GM23248 (cell line): ENCODE measurements around the gene RELL1.

ENCODE experiments used
- EZH2 ChIP-seq: fragments of 200-600 bp; sonication (generic); IDR thresholded peaks from 2 replicates; pipeline ENCODE4 v1.6.1; 2018; ENCODE audit warnings: antibody characterized with exemption, mild to moderate bottlenecking; ENCODE audit not compliant: insufficient read depth, poor library complexity, severe bottlenecking
- EZH2phosphoT487 ChIP-seq: fragments of 200-600 bp; sonication (generic); IDR thresholded peaks from 2 replicates; pipeline ENCODE4 v1.6.1; 2018; ENCODE audit warnings: antibody characterized with exemption, moderate library complexity, mild to moderate bottlenecking, low read depth; ENCODE audit not compliant: insufficient read depth

- TF ChIP-seq EZH2phosphoT487 (no peak), EZH2 (no peak)
These were observed 13.8 kb upstream of the RELL1 start for GRCh38 chr4:37699868-37700481.
